GM12873 (cell line): ENCODE data around the gene TTLL9.

ENCODE experiments used
- CTCF ChIP-seq: IDR thresholded peaks from 2 replicates; pipeline ENCODE4 v1.5.1; 2012; ENCODE audit warnings: low read depth, mild to moderate bottlenecking, moderate library complexity, low read length, control low read depth; ENCODE audit not compliant: insufficient read depth; ENCODE audit errors: missing control alignments

Gene TTLL9

GRCh38 chr20:31963889-31964288 lies 93.5 kb downstream of the TTLL9 start:
- TF ChIP-seq CTCF, result no peak

GRCh38 chr20:31966991-31967655 lies 96.7 kb downstream of the TTLL9 start:
- TF ChIP-seq CTCF, result no peak

GRCh38 chr20:31967830-31968249 lies 97.4 kb downstream of the TTLL9 start, which contains the start of gene XKR7:
Gene XKR7, plus strand, starts transcription at chr20:31968151. Its CDS starts 25 bp downstream, at chr20:31968176.
- no peak for TF ChIP-seq CTCF

- no peak for TF ChIP-seq CTCF
These were observed 98.1 kb downstream of the TTLL9 start for GRCh38 chr20:31968291-31969126.

DNA sequence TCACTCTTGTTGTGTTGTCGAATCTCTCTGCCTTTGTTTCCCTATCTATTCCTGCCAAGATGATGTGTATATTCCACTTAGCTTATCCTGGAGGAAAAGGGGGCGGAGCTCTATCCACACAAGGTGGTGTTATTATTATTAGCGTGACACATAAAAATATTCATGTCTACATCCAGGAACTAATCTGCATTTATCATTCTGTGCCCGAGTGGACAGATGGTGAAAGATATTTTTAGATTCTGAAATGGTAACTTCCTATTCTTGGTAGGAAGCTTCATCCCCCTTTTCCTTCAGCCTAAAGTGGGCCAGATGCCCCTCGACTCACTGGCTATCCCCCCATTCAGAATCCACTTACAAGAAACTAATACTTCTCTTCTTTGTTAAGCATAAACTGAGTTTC lies 99.6 kb downstream of the TTLL9 start:
- TF ChIP-seq CTCF, result no peak

GRCh38 chr20:31972471-31973021 lies 102.1 kb downstream of the TTLL9 start:
- no peak for TF ChIP-seq CTCF

DNA sequence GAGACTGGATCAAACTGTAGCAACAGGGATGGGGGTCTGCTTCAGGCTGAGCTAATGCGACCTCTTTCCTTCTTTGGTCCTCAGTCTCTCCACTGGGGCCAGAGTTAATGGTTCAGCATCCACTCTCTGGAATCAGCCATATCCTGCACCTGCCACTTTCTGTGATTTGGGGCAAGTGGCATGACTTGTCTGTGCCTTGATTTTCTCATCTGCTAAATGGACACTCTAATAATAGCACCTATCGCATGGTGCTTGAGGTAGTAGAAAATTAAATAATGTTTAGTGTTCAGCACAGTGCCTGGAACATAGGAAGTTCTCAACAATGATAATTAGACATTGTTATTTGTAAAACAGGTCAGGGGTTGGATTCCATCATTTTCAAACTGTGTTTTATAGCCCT lies 103.9 kb downstream of the TTLL9 start:
- no peak for TF ChIP-seq CTCF
